GM12878 (cell line): ENCODE data around the gene CYREN. TPM values are rescaled to one million over a fixed set of nuclear protein-coding genes. Genes with fewer than 3 reads are reported as not detected.

Source experiments
- LARP7 ChIP-seq: fragments of 450-650 bp; IDR thresholded peaks from 2 replicates; pipeline ENCODE4 v1.6.1; 2017; ENCODE audit warnings: mild to moderate bottlenecking
- MYB ChIP-seq: fragments of 150-350 bp; IDR thresholded peaks from 2 replicates; pipeline ENCODE4 v1.6.1; 2014; ENCODE audit warnings: mild to moderate bottlenecking, low read depth, low read length, borderline replicate concordance
- NFYA ChIP-seq: IDR thresholded peaks from 2 replicates; pipeline ENCODE4 v1.6.1; 2011; ENCODE audit warnings: low read depth, mild to moderate bottlenecking, low read length, improper control_type of control experiment, borderline replicate concordance
- NRF1 ChIP-seq: conservative IDR thresholded peaks from 2 replicates; pipeline ENCODE4 v1.6.1; 2011; ENCODE audit warnings: mild to moderate bottlenecking, low read depth, low read length, improper control_type of control experiment
- PAX5 ChIP-seq: IDR thresholded peaks from 2 replicates; pipeline ENCODE4 v1.6.1; 2011; ENCODE audit warnings: low read depth, low read length, borderline replicate concordance
- RCOR1 ChIP-seq: conservative IDR thresholded peaks from 2 replicates; pipeline ENCODE4 v1.6.1; 2012; ENCODE audit warnings: low read depth, low read length, improper control_type of control experiment
- SMAD5 ChIP-seq: IDR thresholded peaks from 2 replicates; pipeline ENCODE4 v1.6.1; 2016; ENCODE audit warnings: antibody characterized with exemption, low read depth
- SREBF1 ChIP-seq: IDR thresholded peaks from 2 replicates; pipeline ENCODE4 v1.6.1; 2012; ENCODE audit warnings: mild to moderate bottlenecking, low read length
- TCF3 ChIP-seq: IDR thresholded peaks from 2 replicates; pipeline ENCODE4 v1.6.1; 2012; ENCODE audit warnings: low read depth, mild to moderate bottlenecking, low read length, borderline replicate concordance; ENCODE audit not compliant: insufficient read depth
- ZBED1 ChIP-seq: IDR thresholded peaks from 2 replicates; pipeline ENCODE4 v1.6.1; 2016; ENCODE audit warnings: borderline replicate concordance
- ZSCAN29 ChIP-seq: fragments of 450-650 bp; IDR thresholded peaks from 2 replicates; pipeline ENCODE4 v1.6.1; 2017; ENCODE audit warnings: mild to moderate bottlenecking, moderate library complexity
- polyA plus RNA-seq, 11 experiments: library from polyadenylated mRNA; depleted of rRNA in 4 of 11; unstranded in 6 of 11; stranded (reverse) in 5 of 11; fragments of >200 nt; fragmentation: Nextera tagmentation in 4 of 11; fragmentation: Illumina TruSeq in 1 of 11; extraction: Ambion mirVana in 4 of 11; extraction: Trizol in 1 of 11; gene quantifications; 1 replicate in 1 of 11; 2 replicates in 10 of 11; pipeline versions ENCODE4 v1.2.1 to v1.2.3, GENCODE V29; 2011 to 2016; ENCODE audit warnings: inconsistent platforms in 2 of 11, missing spikeins in 2 of 11, low read depth in 1 of 11
- total RNA-seq, 4 experiments: library from RNA; depleted of rRNA in 3 of 4; stranded (reverse); fragments of >200 nt in 3 of 4; fragmentation: Illumina TruSeq in 1 of 4; extraction: Trizol in 1 of 4; gene quantifications; 2 replicates each; pipeline versions ENCODE4 v1.2.1 to v1.2.3, GENCODE V29; 2013 to 2021
- TF ChIP-seq, protein P1 (sequence below): fragments of 450-650 bp; IDR thresholded peaks from 2 replicates; pipeline ENCODE4 v1.6.1; 2017; ENCODE audit warnings: mild to moderate bottlenecking
- TF ChIP-seq, protein P2 (sequence below): fragments of 150-350 bp; IDR thresholded peaks from 2 replicates; pipeline ENCODE4 v1.6.1; 2016; ENCODE audit warnings: low read depth, low read length
- TF ChIP-seq, protein P3 (sequence below): fragments of 450-650 bp; IDR thresholded peaks from 2 replicates; pipeline ENCODE4 v1.6.1; 2017; ENCODE audit warnings: mild to moderate bottlenecking, low read depth, inconsistent platforms; ENCODE audit not compliant: poor library complexity, severe bottlenecking
- TF ChIP-seq, protein P4 (sequence below), 3 experiments: IDR thresholded peaks in 2 of 3; conservative IDR thresholded peaks in 1 of 3; 2 replicates each; pipeline ENCODE4 v1.5.1; 2011; ENCODE audit warnings: low read depth in 3 of 3, low read length in 3 of 3, mild to moderate bottlenecking in 3 of 3, control low read depth in 2 of 3, moderate library complexity in 2 of 3, inconsistent platforms in 1 of 3, mixed read lengths in 1 of 3; ENCODE audit not compliant: control insufficient read depth in 2 of 3, insufficient read depth in 1 of 3; ENCODE audit errors: extremely low read depth in 1 of 3
- TF ChIP-seq, protein P5 (sequence below): IDR thresholded peaks from 2 replicates; pipeline ENCODE4 v1.6.1; 2011; ENCODE audit warnings: low read depth, low read length, improper control_type of control experiment, borderline replicate concordance
- TF ChIP-seq, protein P6 (sequence below): IDR thresholded peaks from 2 replicates; pipeline ENCODE4 v1.6.1; 2011; ENCODE audit warnings: mild to moderate bottlenecking, low read depth, low read length, moderate library complexity; ENCODE audit not compliant: insufficient replicate concordance

Gene CYREN
- total and polyA plus RNA-seq, 10 of the 15 experiments (the other 5 are each of a cell fraction or from before 2014, with no cell fraction given): 8.7 to 64.3 (median 55.7) TPM

DNA sequence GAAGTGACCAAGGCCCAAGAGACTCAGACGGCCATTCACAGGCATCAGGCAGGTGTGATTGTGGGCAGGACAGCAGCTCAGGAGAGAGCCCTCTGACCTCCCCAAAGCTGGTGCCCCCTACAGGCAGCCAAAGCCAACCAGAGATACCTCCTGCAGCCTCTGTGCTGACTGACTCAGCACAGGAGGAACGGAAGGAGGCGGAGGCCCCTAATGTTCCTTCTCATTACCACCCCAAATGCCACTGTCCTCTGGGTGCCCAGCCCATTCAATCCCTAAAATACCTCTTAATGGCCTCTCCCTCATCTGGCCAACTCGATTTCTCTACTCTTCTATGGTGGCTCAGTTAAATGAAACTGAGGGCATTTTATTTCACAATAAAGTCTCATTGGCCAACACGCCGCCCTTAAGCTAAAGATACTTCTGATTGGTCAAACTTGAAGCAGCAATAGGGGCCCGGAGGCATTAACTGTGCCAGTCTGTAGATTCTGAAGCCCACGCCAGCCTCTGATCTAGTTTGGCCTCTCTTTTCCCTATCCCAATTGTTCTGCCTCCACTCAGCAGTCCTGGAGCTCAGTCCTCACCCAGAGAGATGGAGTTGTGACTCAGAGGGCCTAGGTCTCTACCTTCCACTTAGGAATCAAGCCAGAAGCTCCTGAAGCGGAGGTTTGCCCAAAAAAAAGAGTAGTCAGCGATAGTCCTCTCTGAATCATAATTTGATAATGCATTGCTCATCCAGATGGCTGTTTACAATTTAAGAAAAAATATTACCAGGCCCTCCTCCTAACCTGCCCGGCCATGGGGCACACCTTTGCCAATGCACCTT lies 1.2 kb downstream of the CYREN start (continued):
- TF ChIP-seq NFYA: no peak
- TF ChIP-seq MYB: no peak
- TF ChIP-seq, protein P1, sequence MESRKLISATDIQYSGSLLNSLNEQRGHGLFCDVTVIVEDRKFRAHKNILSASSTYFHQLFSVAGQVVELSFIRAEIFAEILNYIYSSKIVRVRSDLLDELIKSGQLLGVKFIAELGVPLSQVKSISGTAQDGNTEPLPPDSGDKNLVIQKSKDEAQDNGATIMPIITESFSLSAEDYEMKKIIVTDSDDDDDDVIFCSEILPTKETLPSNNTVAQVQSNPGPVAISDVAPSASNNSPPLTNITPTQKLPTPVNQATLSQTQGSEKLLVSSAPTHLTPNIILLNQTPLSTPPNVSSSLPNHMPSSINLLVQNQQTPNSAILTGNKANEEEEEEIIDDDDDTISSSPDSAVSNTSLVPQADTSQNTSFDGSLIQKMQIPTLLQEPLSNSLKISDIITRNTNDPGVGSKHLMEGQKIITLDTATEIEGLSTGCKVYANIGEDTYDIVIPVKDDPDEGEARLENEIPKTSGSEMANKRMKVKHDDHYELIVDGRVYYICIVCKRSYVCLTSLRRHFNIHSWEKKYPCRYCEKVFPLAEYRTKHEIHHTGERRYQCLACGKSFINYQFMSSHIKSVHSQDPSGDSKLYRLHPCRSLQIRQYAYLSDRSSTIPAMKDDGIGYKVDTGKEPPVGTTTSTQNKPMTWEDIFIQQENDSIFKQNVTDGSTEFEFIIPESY: 0 out of 2 replicates have a peak, but pooled peaks have one; percentile 42
- no peak for TF ChIP-seq PAX5
- TF ChIP-seq, protein P2, sequence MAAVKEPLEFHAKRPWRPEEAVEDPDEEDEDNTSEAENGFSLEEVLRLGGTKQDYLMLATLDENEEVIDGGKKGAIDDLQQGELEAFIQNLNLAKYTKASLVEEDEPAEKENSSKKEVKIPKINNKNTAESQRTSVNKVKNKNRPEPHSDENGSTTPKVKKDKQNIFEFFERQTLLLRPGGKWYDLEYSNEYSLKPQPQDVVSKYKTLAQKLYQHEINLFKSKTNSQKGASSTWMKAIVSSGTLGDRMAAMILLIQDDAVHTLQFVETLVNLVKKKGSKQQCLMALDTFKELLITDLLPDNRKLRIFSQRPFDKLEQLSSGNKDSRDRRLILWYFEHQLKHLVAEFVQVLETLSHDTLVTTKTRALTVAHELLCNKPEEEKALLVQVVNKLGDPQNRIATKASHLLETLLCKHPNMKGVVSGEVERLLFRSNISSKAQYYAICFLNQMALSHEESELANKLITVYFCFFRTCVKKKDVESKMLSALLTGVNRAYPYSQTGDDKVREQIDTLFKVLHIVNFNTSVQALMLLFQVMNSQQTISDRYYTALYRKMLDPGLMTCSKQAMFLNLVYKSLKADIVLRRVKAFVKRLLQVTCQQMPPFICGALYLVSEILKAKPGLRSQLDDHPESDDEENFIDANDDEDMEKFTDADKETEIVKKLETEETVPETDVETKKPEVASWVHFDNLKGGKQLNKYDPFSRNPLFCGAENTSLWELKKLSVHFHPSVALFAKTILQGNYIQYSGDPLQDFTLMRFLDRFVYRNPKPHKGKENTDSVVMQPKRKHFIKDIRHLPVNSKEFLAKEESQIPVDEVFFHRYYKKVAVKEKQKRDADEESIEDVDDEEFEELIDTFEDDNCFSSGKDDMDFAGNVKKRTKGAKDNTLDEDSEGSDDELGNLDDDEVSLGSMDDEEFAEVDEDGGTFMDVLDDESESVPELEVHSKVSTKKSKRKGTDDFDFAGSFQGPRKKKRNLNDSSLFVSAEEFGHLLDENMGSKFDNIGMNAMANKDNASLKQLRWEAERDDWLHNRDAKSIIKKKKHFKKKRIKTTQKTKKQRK: no peak
- TF ChIP-seq, protein P3, sequence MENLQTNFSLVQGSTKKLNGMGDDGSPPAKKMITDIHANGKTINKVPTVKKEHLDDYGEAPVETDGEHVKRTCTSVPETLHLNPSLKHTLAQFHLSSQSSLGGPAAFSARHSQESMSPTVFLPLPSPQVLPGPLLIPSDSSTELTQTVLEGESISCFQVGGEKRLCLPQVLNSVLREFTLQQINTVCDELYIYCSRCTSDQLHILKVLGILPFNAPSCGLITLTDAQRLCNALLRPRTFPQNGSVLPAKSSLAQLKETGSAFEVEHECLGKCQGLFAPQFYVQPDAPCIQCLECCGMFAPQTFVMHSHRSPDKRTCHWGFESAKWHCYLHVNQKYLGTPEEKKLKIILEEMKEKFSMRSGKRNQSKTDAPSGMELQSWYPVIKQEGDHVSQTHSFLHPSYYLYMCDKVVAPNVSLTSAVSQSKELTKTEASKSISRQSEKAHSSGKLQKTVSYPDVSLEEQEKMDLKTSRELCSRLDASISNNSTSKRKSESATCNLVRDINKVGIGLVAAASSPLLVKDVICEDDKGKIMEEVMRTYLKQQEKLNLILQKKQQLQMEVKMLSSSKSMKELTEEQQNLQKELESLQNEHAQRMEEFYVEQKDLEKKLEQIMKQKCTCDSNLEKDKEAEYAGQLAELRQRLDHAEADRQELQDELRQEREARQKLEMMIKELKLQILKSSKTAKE: peak; percentile 56
- TF ChIP-seq, protein P4, sequence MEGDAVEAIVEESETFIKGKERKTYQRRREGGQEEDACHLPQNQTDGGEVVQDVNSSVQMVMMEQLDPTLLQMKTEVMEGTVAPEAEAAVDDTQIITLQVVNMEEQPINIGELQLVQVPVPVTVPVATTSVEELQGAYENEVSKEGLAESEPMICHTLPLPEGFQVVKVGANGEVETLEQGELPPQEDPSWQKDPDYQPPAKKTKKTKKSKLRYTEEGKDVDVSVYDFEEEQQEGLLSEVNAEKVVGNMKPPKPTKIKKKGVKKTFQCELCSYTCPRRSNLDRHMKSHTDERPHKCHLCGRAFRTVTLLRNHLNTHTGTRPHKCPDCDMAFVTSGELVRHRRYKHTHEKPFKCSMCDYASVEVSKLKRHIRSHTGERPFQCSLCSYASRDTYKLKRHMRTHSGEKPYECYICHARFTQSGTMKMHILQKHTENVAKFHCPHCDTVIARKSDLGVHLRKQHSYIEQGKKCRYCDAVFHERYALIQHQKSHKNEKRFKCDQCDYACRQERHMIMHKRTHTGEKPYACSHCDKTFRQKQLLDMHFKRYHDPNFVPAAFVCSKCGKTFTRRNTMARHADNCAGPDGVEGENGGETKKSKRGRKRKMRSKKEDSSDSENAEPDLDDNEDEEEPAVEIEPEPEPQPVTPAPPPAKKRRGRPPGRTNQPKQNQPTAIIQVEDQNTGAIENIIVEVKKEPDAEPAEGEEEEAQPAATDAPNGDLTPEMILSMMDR (IDR thresholded peaks at IDR 0.05 in 2 of 3, conservative IDR thresholded peaks at IDR 0.05 in 1 of 3; ENCODE audit: control insufficient read depth in 2 of 3, extremely low read depth in 1 of 3, insufficient read depth in 1 of 3, low read depth in 3 of 3, low read length in 3 of 3): peak; percentile 80 to 88 (median 87); a peak in 5 of 6 replicates
- no peak for TF ChIP-seq ZBED1
- no peak for TF ChIP-seq SMAD5
- TF ChIP-seq, protein P5, sequence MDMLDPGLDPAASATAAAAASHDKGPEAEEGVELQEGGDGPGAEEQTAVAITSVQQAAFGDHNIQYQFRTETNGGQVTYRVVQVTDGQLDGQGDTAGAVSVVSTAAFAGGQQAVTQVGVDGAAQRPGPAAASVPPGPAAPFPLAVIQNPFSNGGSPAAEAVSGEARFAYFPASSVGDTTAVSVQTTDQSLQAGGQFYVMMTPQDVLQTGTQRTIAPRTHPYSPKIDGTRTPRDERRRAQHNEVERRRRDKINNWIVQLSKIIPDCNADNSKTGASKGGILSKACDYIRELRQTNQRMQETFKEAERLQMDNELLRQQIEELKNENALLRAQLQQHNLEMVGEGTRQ: no peak
- TF ChIP-seq NRF1: no peak
- TF ChIP-seq SREBF1: no peak
- TF ChIP-seq ZSCAN29: no peak
- TF ChIP-seq, protein P6, sequence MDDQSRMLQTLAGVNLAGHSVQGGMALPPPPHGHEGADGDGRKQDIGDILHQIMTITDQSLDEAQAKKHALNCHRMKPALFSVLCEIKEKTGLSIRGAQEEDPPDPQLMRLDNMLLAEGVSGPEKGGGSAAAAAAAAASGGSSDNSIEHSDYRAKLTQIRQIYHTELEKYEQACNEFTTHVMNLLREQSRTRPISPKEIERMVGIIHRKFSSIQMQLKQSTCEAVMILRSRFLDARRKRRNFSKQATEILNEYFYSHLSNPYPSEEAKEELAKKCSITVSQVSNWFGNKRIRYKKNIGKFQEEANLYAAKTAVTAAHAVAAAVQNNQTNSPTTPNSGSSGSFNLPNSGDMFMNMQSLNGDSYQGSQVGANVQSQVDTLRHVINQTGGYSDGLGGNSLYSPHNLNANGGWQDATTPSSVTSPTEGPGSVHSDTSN: no peak
- TF ChIP-seq TCF3: 0 out of 2 replicates have a peak, but pooled peaks have one; percentile 37
- no peak for TF ChIP-seq LARP7
- no peak for TF ChIP-seq RCOR1
